Keratinocyte (primary cell): ENCODE measurements around the gene GYG1.

Experiments
- CTCF ChIP-seq, 3 experiments: IDR thresholded peaks in 1 of 3; conservative IDR thresholded peaks in 1 of 3; optimal IDR thresholded peaks in 1 of 3; 2 replicates in 2 of 3; 3 replicates in 1 of 3; pipeline versions ENCODE3 to v1.5.1; 2011; ENCODE audit warnings: low read length in 3 of 3, mild to moderate bottlenecking in 3 of 3, moderate library complexity in 2 of 3, control low read depth in 1 of 3, inconsistent platforms in 1 of 3; ENCODE audit not compliant: insufficient read depth in 2 of 3; ENCODE audit errors: extremely low read depth in 1 of 3
- EZH2 ChIP-seq: IDR thresholded peaks from one replicate; pipeline ENCODE4 v1.6.1; 2012; ENCODE audit warnings: inconsistent platforms, mild to moderate bottlenecking, low read length, moderate library complexity

- no peak for TF ChIP-seq CTCF (optimal IDR thresholded peaks at IDR 0.05 in 1 of 3, IDR thresholded peaks at IDR 0.05 in 1 of 3, conservative IDR thresholded peaks at IDR 0.05 in 1 of 3; ENCODE audit: extremely low read depth in 1 of 3, insufficient read depth in 2 of 3, low read length in 3 of 3)
- TF ChIP-seq EZH2, result no peak
Measured at GRCh38 chr3:148992027-148992634, 791 bp downstream of the GYG1 start.
